HG03039 (cell line): Measurements from ENCODE around the gene MAP7.
"Not testable (repeated sequence)": the region's sequence is repeated elsewhere in the genome, so short reads cannot be mapped to it uniquely, and the experiment has no call there.

Source experiments
- ATAC-seq: cut with Tn5 transposase; IDR thresholded peaks from one replicate; pipeline ENCODE4 v1.9.1; 2021; ENCODE audit warnings: mild to moderate bottlenecking, moderate library complexity; ENCODE audit not compliant: unreplicated experiment

The MAP7 gene

DNA sequence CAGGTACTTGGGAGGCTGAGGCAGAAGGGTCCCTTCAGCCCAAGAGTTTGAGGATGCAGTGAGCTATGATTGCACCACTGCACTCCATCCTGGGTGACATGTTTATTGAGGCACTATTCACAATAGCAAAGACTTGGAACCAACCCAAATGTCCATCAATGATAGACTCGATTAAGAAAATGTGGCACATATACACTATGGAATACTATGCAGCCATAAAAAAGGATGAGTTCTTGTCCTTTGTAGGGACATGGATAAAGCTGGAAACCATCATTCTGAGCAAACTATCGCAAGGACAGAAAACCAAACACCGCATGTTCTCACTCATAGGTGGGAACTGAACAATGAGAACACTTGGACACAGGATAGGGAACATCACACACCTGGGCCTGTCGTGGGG is 149.0 kb downstream of the MAP7 start:
- ATAC-seq = not testable (repeated sequence)

DNA sequence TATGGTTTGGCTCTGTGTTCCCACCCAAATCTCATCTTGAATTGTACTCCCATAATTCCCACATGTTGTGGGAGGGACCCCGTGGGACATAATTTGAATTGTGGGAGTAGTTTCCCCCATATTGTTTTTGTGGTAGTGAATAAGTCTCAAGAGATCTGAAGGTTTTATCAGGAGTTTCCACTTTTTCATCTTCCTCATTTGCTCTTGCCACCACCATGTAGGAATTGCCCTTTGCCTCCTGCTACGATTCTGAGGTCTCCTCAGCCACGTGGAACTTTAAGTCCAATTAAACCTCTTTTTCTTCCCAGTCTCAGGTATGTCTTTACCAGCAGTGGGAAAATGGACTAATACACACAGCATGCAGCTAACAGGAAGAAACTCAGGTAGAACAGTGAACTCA is 151.8 kb downstream of the MAP7 start:
- no peak for ATAC-seq

DNA sequence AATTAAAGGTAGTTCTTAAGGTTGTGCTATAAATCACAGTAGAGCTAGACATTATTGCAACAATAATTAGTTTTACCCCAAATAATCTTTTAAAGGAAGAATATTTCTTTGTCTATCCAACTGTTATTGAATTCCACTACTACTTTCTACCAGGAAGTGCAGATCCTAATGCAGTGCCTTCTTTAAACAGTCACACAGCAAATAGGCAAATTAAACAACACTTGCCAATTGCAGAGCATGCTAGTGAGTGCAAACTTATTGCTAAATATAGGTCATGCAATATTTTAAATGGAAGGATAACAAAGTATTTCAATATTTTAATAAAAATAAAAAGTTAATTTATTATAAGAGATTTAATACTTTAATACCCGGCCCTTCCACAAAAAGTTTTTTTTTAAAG is 153.3 kb downstream of the MAP7 start:
- ATAC-seq = no peak

- not testable (repeated sequence) for ATAC-seq
Measured at GRCh38 chr6:136390959-136391358, 159.3 kb downstream of the MAP7 start.

DNA sequence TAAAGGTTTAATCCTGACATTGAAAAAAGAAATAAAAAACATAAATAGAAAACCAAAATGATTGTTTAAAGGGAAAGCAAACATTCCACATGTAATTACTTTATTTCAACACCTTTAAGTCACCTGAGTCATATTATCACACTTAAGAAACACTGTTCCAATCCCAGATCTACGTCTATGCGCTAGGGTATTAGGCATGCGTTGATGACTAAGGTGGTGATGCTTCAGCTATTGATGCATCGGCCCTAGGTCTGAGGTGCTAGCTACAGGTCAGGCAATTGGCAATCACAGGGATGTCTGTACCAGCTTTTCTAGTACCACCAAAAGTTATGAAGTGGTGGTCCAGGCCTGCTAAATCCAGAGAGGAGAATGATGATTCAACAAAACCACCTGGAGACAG is 162.9 kb downstream of the MAP7 start:
- no peak for ATAC-seq

DNA sequence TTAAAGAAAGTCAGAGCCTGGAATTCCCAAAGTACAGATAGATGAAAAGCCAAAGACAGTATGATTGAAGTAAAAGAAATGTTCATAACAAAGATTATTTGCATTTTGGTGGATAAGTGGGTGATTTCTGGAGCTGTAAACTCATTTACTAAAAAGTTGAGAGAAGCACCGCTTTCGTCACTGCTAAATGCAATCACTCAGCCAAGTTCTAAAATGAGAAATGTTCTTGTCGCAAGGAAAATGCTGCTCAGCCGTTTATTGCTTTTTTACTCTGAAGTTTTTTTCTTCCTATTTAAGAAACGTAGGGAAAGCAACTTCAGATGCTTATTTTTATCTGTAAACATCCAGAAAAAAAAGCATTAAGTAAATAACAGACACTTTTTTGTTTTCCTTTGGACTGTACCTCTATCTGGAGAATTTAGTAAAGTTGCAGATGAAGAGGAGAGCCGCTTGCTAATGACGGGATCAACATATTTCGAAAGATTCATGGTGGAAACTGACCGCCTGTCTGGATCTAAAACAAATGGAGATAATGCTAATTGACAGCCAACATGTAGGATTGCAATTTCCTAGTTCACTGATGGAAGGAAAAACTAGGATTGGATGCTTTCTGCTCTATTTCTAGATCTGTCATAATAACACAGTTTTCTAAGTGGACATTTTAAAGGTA is 166.8 kb downstream of the MAP7 start:
- ATAC-seq = no peak

DNA sequence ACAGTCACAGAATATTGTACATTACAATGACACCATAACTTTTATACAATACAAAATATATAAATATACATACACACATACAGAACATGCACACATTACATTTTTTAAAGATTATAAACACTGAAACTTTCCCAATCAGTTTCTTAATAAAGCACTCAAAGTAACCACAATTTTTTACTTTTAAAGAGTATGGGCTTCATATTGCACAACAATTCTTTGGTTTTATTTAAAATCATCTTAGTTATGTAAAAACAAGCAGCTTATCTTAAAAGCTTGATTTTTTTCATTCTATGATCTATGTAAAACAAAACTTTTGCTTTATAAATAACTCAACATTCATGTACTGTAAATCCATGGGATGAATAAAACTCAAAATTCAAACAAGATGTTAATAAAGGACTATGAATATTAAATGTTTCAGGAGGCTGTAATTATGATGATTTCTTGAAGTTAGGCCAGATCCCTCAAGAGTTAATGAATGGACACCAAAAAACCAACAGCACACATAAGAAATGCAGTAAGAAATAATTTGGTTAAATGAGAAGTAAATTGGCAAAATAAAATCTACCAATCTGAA is 167.5 kb downstream of the MAP7 start:
- no peak for ATAC-seq

DNA sequence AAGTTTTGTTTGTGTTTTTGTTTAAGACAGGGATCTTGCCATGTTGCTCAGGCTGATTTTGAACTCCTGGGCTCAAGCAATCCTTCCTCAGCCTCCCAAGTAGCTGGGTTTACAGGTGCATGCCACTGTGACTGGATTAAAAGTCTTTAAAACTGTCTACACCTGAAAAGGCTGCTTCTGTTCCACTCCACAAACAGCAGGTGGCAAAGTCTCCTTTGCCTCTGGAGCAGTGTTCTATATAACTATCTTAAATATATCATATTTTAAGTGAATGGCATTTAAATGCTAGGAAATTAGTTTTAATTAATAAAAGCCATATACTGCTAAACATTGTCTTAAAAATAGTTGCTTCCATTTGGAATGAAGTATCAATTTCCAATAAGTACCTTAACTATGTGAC is 171.3 kb downstream of the MAP7 start:
- ATAC-seq = no peak

DNA sequence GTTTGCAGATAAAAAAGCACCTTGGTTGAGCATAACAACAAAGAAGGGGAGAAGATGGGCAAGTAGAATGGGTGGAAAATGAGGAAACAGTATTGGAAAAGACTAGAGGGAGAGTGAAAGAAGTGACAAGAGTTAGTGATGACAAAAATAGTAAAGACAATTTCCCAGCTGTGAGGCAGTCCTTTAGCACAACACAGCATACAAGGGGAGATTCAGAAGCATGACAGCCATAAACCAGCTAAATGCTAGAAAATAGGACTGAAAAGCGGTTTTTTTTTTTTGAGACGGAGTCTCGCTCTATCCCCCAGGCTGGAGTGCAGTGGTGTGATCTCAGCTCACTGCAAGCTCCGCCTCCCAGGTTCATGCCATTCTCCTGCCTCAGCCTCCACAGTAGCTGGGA is 174.4 kb downstream of the MAP7 start:
- ATAC-seq = not testable (repeated sequence)

GRCh38 chr6:136371959-136372358 is 178.3 kb downstream of the MAP7 start:
- no peak for ATAC-seq

GRCh38 chr6:136370988-136371728 is 179.1 kb downstream of the MAP7 start:
- ATAC-seq = no peak

GRCh38 chr6:136365776-136366354 is 184.4 kb downstream of the MAP7 start:
- ATAC-seq = no peak

GRCh38 chr6:136362421-136363356 is 187.5 kb downstream of the MAP7 start:
- ATAC-seq = no peak

DNA sequence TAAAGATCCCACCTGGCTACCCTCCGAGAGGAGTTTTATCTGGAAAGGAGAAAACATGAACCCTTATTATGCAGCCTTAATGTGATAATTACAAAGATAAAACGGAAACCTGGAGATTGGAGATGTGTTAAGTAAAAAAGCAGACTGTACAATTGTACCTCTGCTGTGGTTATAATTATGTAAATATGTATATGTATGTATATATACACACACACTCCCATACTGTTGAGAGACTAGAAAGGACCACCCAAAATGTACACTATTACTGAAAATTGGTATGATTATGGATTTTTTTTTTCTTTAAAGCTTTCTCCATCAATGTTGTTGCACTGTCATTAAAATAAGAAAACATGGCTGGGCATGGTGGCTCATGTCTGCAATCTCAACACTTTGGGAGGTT is 188.4 kb downstream of the MAP7 start:
- no peak for ATAC-seq

DNA sequence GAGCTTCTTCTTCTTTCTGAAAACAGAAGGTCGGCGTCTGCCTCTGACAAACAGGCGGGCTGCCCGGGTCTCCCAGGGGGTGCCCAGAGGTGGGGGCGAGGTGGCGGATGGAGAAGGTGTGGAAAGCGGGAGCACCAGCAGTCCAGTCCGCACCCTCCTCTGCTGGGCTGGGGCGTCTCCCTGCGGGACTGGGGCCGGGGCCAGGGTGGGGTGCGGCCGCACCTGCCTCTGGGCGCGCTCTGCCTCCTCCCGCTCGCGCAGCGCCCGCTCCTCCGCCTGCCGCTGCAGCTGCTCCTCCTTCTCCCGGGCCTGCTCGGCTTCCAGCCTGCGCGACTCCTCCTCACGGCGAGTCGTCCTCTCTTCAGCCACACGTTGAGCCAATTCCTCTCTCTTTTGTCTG is 189.4 kb downstream of the MAP7 start:
- no peak for ATAC-seq

DNA sequence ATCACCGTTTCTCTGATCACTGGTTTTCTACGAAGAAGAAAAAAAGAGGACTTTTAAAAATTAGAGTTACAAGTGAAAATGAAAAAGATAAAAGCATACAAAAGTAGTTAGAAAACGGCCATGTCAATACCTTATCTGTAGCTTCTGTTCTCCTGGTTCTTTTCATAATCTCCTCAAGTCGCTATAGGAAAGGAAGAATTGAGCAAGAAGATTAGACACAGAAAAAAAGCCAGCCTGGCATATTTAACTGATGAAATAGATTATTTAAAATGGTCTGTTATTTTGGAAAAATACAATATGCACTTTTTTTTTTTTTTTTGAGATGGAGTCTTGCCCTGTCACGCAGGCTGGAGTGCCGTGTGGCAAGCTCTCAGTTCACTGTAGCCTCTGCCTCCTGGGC is 190.4 kb downstream of the MAP7 start:
- no peak for ATAC-seq

GRCh38 chr6:136351518-136352110 is 198.6 kb downstream of the MAP7 start:
- no peak for ATAC-seq

GRCh38 chr6:136350914-136351313 is 199.3 kb downstream of the MAP7 start:
- ATAC-seq = no peak

- no peak for ATAC-seq
Measured at GRCh38 chr6:136347847-136348246, 202.4 kb downstream of the MAP7 start.

GRCh38 chr6:136345145-136345544 is 205.1 kb downstream of the MAP7 start:
- ATAC-seq = no peak
